Effector memory CD4-positive, alpha-beta T cell (primary cell): ENCODE measurements around the gene PLXNB2.

Source experiments
- DNase-seq, 3 donors: peaks; one replicate each; pipeline ENCODE4 v3.0.0-alpha.2; 2020
- H3K27ac ChIP-seq: 2 replicates; pipeline ENCODE4 v1.7.0; 2013; ENCODE audit warnings: mild to moderate bottlenecking, low read length, moderate library complexity; ENCODE audit not compliant: insufficient read depth, poor library complexity, severe bottlenecking
- H3K27me3 ChIP-seq: replicated peaks from 2 replicates; pipeline ENCODE4 v1.7.0; 2013; ENCODE audit warnings: mild to moderate bottlenecking, low read length; ENCODE audit not compliant: insufficient read depth, control insufficient read depth, poor library complexity, severe bottlenecking
- H3K36me3 ChIP-seq: 2 replicates; pipeline ENCODE4 v1.7.0; 2013; ENCODE audit warnings: mild to moderate bottlenecking, low read length, moderate library complexity; ENCODE audit not compliant: control insufficient read depth, insufficient read depth
- H3K4me1 ChIP-seq: 2 replicates; pipeline ENCODE4 v1.7.0; 2013; ENCODE audit warnings: low read length, mild to moderate bottlenecking; ENCODE audit not compliant: control insufficient read depth, insufficient read depth, poor library complexity, severe bottlenecking
- H3K4me3 ChIP-seq: 2 replicates; pipeline ENCODE4 v1.7.0; 2013; ENCODE audit warnings: low read length, low read depth, mild to moderate bottlenecking; ENCODE audit not compliant: insufficient read depth, poor library complexity, severe bottlenecking
- H3K9me3 ChIP-seq: 2 replicates; pipeline ENCODE4 v1.7.0; 2013; ENCODE audit warnings: mild to moderate bottlenecking, low read length, moderate library complexity; ENCODE audit not compliant: control insufficient read depth

PLXNB2 gene

GRCh38 chr22:50258361-50259292 is 48.8 kb downstream of the PLXNB2 start:
- no peaks in the 10 kb centered on the region for H3K36me3 ChIP-seq
- no peak overlapping the region for H3K27ac ChIP-seq
- peaks cover 17% of the 10 kb centered on the region for H3K27me3 ChIP-seq
- no peak overlapping the region for H3K4me3 ChIP-seq
- no peaks in the 10 kb centered on the region for H3K9me3 ChIP-seq
- no peaks in the 10 kb centered on the region for H3K4me1 ChIP-seq
- DNase-seq: no peak

DNA sequence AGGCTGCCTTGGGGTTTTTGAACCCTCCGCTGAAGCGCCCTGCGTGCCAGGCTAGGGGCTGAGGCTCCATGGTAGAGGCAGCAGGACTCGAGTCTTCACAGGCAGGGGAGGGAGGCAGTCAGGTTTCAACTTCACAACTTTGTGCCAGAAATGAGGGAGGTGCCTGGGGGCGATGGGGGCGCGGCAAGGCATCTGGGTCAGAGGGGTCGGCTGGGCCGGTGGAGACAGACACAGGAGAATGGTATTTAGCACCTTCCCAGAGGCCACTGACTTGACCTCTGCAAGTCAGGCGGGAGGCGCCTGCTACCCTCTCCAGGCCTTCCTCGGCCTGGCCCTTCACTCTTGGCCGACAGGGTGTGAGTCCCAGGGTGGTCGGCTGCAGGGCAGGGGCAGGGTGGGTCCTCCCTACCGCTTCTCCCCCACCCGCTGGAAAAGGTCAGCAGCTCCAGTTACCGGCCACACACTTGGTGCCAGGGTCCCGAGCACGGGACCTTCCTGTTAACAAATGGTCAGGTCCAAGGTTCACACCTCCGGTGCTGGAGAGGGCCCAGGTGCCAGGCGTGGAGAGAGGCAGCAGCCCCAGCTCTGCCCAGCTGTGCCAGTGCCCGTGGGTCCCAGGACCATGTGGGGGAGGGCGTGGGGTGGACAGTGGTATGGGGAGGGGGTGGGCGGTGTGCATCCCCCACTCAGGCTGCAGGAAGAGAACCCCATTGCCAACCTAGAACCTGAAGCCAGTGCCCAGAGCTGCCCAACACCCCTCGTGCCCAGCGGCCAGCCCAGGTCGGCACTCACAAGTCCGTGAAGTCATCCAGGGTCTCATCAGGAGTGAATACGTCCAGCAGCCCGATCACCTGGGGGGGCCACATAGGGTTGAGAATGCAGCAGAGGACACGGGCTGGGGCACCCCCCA is 49.7 kb downstream of the PLXNB2 start:
- no peak for DNase-seq
- H3K9me3 ChIP-seq: no peaks in the 10 kb centered on the region
- H3K27ac ChIP-seq: no peak overlapping the region
- no peaks in the 10 kb centered on the region for H3K36me3 ChIP-seq
- H3K27me3 ChIP-seq: peaks cover 8% of the 10 kb centered on the region
- H3K4me3 ChIP-seq: no peak overlapping the region
- H3K4me1 ChIP-seq: no peaks in the 10 kb centered on the region

- H3K4me3 ChIP-seq: no peak overlapping the region
- no peak for DNase-seq
- H3K27me3 ChIP-seq: peaks cover under 1% of the 10 kb centered on the region
- H3K36me3 ChIP-seq: no peaks in the 10 kb centered on the region
- no peaks in the 10 kb centered on the region for H3K4me1 ChIP-seq
- H3K27ac ChIP-seq: no peak overlapping the region
- no peaks in the 10 kb centered on the region for H3K9me3 ChIP-seq
Measured at GRCh38 chr22:50257041-50257440, 50.4 kb downstream of the PLXNB2 start.

DNA sequence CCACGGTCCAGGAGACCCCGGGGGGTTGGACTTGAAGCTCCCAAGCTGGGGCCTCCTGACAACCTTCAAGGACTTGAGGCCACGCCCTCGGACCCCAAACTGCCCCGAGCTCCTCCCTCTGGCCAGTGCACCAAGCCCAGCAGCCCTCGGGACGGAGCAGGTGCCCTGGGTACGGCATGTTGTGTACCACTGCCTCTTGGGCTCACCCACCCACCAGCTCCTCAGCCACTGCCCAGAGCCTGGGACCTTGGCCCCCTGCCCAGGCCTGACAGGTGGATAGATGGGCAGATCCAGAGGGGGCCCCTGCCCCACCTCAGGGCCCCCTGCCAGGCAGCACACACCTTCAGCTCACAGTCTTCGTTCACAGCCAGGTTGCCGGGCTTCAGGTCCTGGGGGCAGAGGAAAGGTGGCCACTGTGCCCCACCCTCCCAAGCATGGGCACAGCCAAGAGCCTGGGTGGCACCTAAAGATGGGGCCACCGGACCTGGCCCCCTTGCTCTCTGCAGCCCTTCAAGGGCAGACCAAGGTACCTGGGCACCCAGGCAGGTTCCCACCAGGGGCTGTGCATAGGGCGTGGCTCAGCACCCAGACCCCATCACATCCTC is 51.1 kb downstream of the PLXNB2 start:
- no peak for DNase-seq
- no peaks in the 10 kb centered on the region for H3K4me1 ChIP-seq
- no peaks in the 10 kb centered on the region for H3K36me3 ChIP-seq

GRCh38 chr22:50255607-50256006 is 51.8 kb downstream of the PLXNB2 start:
- Histone ChIP-seq H3K27me3 (no peaks in the 10 kb centered on the region), H3K9me3 (no peaks in the 10 kb centered on the region), H3K4me3 (no peak overlapping the region), H3K4me1 (peaks cover under 1% of the 10 kb centered on the region), H3K36me3 (no peaks in the 10 kb centered on the region), H3K27ac (no peak overlapping the region)
- DNase-seq: no peak

More for the DNA sequence above, 51.1 kb downstream of the PLXNB2 start:
- no peaks in the 10 kb centered on the region for H3K27me3 ChIP-seq
- H3K9me3 ChIP-seq: no peaks in the 10 kb centered on the region
- no peak overlapping the region for H3K4me3 ChIP-seq
- no peak overlapping the region for H3K27ac ChIP-seq

- peaks cover 5% of the 10 kb centered on the region for H3K4me1 ChIP-seq
- H3K27me3 ChIP-seq: no peaks in the 10 kb centered on the region
- DNase-seq: no peak
- H3K9me3 ChIP-seq: no peaks in the 10 kb centered on the region
- no peaks in the 10 kb centered on the region for H3K36me3 ChIP-seq
- H3K4me3 ChIP-seq: no peak overlapping the region
- no peak overlapping the region for H3K27ac ChIP-seq
Measured at GRCh38 chr22:50255099-50255498, 52.3 kb downstream of the PLXNB2 start.

GRCh38 chr22:50253941-50254340 is 53.5 kb downstream of the PLXNB2 start:
- Histone ChIP-seq H3K9me3 (no peaks in the 10 kb centered on the region), H3K36me3 (no peaks in the 10 kb centered on the region)

DNA sequence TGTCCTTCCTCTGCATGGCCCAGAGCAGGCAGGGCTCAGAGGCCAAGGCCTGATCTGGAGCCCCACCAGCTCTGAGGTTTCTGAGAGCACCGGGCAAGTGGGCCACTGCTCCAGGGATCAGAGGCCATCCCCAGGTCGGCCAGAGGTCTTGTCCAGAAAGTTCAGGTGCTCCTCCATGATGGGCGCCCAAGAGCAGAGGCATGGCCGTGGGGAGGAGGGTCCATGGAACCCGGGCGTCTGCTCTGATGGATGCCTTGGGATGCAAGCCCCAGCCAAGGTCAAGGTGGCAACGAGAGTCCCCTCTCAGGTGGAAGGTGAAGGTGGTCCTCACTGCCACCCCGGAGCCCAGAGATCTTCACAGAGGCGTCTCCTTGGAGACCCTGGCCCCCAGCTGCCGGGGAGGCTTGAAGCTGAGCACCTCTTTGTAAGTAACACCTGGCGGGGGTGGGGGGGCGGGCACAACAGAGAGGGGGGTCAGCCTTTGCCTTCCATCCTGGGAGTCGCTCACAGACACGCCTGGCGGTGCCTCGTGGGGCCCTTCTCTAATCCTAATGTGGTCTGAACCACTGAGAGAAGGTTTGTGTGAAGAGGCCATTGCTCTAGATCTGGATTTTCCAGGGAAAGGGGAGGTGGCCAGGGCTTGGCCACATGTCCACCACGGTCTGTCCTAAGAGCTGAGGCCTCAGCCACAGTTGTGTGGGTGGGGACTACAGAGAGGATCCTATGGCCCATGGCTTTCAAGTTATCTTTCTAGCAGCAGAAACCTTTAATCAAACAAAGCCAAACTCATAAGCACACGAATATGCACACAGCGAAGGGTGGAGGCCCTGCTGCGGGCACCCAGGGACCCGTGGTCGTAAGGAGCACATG is 54.2 kb downstream of the PLXNB2 start:
- no peaks in the 10 kb centered on the region for H3K36me3 ChIP-seq
- peaks cover 17% of the 10 kb centered on the region for H3K4me1 ChIP-seq
- no peaks in the 10 kb centered on the region for H3K27me3 ChIP-seq
- no peak for DNase-seq
- H3K4me3 ChIP-seq: no peak overlapping the region
- no peaks in the 10 kb centered on the region for H3K9me3 ChIP-seq
- no peak overlapping the region for H3K27ac ChIP-seq

More at GRCh38 chr22:50253941-50254340, 53.5 kb downstream of the PLXNB2 start:
- DNase-seq: no peak
- Histone ChIP-seq H3K27ac (no peak overlapping the region), H3K4me1 (peaks cover 15% of the 10 kb centered on the region), H3K4me3 (no peak overlapping the region), H3K27me3 (no peaks in the 10 kb centered on the region)
